G401.6 (cell line): ENCODE measurements around the gene LRRC72.

Experiments
- FAIRE-seq: peaks from 2 replicates; lab custom pipeline; 2012; peaks lifted over from hg19 to GRCh38; lab: Jason Lieb, UNC

Gene LRRC72

DNA sequence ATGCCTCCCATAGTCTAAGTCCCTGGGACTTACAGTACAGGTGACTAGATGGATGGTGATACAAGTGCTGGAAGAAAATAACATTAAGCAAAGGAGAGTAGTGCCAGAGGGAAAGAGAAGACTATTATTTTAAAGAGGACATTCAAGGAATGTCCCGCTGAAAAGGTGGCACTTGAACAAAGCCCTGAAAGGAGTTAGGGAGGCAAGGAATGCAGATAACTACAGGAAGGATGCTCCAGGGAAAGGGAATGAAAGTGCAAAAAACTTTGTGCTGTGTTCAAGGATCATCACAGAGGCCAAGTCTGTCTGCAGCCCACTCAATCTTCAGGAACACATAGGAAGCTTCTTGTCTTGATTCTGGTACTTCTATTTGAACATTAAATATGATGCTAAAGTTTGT lies 104.0 kb downstream of the LRRC72 start:
- no peak for FAIRE-seq
